Esophagus muscularis mucosa (tissue), 3 donors: ENCODE data around the gene IFT81.

Source experiments
- POLR2A ChIP-seq: fragments of 450-650 bp; IDR thresholded peaks from one replicate; pipeline ENCODE4 v1.6.1; 2017; ENCODE audit warnings: antibody characterized with exemption, moderate library complexity, mild to moderate bottlenecking, low read depth
- TF ChIP-seq, protein P1 (sequence below), 3 experiments: fragments of 200-600 bp in 2 of 3; fragments of 450-650 bp in 1 of 3; sonication (generic) in 2 of 3; IDR thresholded peaks; one replicate each; pipeline ENCODE4 v1.5.1; 2017 to 2019; ENCODE audit warnings: antibody characterized with exemption in 3 of 3, mild to moderate bottlenecking in 2 of 3, moderate library complexity in 1 of 3

DNA sequence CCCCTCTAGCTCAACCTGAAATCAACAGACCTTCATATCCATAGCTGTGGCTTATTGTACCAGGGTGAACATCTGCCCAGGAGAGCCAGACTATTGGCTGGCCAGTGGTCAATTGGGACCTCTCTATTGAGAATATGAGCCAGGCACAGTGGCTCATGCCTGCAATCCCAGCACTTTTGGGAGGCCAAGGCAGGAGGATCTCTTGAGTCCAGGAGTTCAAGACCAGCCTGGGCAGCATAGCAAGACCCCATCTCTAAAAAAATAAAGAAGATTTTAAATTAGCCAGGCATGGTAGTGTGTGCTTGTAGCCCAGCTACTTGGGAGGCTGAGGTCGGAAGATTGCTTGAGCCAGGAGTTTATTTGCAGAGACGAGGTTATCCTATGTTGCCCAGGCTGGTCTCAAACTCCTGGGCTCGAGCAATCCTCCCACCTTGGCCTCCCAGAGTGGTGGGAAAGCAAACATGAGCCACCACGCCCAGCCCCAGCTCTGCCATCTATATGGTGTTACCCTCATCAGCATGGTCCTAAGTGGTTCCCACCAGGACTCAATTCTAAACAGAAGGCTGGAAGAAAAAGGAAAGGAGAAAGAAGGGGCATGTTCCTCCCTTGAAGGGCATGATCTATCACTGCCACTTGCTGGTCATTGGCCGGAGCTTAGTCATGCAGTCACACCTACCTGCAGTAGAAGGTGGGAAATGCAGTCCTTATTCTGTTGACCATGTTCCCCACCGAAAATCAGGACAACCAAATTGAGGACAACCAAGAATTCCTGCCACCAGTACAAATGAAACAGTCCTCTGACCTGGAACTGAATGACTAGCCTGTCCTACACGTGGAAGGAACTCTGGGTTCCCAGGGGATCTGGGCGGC lies 33.7 kb upstream of the IFT81 start:
- no peak for TF ChIP-seq POLR2A
- TF ChIP-seq, protein P1, sequence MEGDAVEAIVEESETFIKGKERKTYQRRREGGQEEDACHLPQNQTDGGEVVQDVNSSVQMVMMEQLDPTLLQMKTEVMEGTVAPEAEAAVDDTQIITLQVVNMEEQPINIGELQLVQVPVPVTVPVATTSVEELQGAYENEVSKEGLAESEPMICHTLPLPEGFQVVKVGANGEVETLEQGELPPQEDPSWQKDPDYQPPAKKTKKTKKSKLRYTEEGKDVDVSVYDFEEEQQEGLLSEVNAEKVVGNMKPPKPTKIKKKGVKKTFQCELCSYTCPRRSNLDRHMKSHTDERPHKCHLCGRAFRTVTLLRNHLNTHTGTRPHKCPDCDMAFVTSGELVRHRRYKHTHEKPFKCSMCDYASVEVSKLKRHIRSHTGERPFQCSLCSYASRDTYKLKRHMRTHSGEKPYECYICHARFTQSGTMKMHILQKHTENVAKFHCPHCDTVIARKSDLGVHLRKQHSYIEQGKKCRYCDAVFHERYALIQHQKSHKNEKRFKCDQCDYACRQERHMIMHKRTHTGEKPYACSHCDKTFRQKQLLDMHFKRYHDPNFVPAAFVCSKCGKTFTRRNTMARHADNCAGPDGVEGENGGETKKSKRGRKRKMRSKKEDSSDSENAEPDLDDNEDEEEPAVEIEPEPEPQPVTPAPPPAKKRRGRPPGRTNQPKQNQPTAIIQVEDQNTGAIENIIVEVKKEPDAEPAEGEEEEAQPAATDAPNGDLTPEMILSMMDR (IDR thresholded peaks at IDR 0.05), result no peak
